Measurements from ENCODE around the gene KCNK7. TPM values are rescaled to one million over a fixed set of nuclear protein-coding genes. Genes with fewer than 3 reads are reported as not detected.

Gene KCNK7
- total RNA-seq, 4 donors from 2014 or later: 32.6 to 183 (median 144) TPM

DNA sequence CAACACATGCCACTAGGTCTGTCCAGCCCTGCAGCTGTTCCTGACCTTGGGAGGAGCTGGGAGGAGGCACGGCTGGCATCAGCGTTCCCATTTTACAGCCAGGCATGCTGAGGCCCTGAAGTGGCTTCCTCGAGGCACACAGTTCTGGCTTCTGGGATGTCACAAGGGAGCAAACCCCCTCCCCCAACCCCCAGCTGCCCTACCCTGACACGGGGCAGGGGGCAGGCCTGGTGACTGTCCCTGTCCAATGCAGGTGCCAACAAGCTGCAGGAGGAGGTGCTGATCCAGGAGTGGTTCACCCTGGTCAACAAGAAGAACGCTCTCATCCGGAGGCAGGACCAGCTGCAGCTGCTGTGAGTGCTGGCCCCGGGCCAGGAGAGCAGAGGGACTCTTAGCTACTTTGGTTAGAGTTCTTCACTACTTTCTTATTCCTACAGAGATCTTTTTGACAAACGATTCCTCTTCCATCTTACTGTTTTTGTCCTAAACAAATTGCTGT lies 5.3 kb downstream of the KCNK7 start:
- TF ChIP-seq, protein P1, sequence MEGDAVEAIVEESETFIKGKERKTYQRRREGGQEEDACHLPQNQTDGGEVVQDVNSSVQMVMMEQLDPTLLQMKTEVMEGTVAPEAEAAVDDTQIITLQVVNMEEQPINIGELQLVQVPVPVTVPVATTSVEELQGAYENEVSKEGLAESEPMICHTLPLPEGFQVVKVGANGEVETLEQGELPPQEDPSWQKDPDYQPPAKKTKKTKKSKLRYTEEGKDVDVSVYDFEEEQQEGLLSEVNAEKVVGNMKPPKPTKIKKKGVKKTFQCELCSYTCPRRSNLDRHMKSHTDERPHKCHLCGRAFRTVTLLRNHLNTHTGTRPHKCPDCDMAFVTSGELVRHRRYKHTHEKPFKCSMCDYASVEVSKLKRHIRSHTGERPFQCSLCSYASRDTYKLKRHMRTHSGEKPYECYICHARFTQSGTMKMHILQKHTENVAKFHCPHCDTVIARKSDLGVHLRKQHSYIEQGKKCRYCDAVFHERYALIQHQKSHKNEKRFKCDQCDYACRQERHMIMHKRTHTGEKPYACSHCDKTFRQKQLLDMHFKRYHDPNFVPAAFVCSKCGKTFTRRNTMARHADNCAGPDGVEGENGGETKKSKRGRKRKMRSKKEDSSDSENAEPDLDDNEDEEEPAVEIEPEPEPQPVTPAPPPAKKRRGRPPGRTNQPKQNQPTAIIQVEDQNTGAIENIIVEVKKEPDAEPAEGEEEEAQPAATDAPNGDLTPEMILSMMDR (IDR thresholded peaks at IDR 0.05): no peak
- TF ChIP-seq EP300 (IDR thresholded peaks at IDR 0.05) (no peak), POLR2A (IDR thresholded peaks at IDR 0.05) (no peak), POLR2AphosphoS5 (IDR thresholded peaks at IDR 0.05) (no peak)
- WGBS: 50% methylated on average over 5 of the region's 8 CpGs
- no peak for DNase-seq (ENCODE audit: low spot score in 2 of 2)
- H3K36me3 ChIP-seq: peaks cover 23% of the 10 kb centered on the region
- no peak overlapping the region for H3K4me3 ChIP-seq
- H3K27ac ChIP-seq: no peak overlapping the region
- H3K27me3 ChIP-seq: no peaks in the 10 kb centered on the region
- peaks cover 86% of the 10 kb centered on the region for H3K4me1 ChIP-seq
- no peaks in the 10 kb centered on the region for H3K9me3 ChIP-seq

DNA sequence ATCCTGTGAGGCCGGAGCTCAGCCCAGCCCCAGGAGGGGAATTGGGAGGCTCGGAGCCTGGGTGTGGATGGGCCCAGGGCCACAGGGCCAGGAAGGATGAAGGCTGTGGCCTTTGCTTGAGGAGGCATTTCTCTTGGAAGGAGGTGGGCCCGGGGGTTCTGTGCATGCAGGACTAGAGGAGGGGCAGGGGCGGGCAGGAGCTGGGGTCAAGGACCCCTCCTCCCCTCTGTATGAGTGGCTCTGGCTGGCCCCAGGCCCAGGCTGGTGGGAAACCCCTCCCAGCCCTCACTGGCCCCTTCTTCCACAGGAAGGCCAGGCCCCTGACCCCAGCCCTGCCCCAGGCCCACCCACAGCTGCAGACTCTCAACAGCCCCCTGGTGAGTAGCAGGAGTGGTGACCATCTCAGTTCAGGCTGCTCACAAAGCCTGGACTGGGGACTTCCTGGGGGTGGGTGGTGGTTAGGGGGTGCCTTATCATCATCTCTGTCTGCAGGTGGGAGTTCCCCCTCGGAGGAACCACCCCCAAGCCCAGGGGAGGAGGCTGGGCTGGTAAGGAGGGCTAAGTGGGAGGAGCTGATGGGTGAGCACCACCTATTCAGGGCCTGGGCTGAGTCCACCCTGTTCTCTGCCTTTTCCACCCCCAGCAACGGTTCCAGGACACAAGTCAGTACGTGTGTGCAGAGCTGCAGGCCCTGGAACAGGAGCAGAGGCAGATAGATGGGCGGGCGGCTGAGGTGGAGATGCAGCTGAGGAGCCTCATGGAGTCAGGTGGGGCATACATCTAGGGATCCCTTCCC lies 6.0 kb downstream of the KCNK7 start:
- no peak for TF ChIP-seq POLR2A (IDR thresholded peaks at IDR 0.05)
- TF ChIP-seq, protein P1 (IDR thresholded peaks at IDR 0.05): no peak
- TF ChIP-seq EP300 (IDR thresholded peaks at IDR 0.05): no peak
- TF ChIP-seq POLR2AphosphoS5 (IDR thresholded peaks at IDR 0.05): no peak
- Histone ChIP-seq H3K27me3 (no peaks in the 10 kb centered on the region), H3K36me3 (peaks cover 23% of the 10 kb centered on the region), H3K4me3 (no peak overlapping the region), H3K9me3 (no peaks in the 10 kb centered on the region), H3K27ac (no peak overlapping the region), H3K4me1 (peaks cover 85% of the 10 kb centered on the region)
- no peak for DNase-seq (ENCODE audit: low spot score in 2 of 2)
- 66% methylated on average over 7 of the region's 9 CpGs for WGBS

DNA sequence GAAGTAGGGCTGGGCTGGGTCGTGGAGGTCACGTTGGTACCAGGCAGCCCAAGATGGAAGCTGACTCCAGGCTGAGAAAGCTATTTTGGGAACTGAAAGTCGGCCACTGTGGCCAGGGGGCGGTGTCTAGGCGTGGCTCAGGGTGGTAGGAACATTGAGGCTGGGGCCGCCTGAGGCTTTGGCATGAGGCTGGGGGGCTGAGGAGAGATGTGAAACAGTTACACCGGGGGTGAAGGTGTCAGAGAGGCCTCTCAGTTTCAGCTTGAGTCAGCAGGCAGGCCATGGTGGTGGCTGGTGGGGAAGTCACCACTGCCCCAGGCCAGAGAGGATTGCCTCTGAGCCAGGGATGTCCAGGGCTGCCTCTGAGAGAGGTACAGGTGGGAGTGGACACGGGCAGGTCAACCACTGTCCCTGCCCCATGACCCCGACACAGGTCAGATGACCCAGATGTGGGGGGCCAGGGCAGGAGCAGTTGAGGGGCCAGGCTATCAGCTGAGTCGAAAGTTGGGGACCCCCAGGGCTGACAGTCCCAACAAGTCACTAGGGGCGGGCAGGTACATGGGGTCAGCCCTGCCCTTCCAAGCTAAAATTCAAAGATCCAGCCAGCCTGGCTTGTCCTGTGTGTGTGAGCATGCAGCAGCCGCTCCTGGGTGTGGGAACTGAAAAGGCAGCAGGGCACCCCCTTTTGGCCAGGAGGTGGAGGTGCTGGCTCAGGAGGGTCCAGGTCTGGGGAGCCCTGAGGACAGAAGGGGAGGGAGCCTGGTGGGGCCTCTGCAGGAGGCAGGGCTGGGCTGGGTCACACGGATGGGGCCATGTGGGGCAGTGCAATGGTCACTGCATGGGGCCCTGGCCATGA lies 7.2 kb downstream of the KCNK7 start:
- peak overlapping the region; percentile 39 for H3K27ac ChIP-seq
- no peaks in the 10 kb centered on the region for H3K27me3 ChIP-seq
- WGBS: 39% methylated on average over 5 of the region's 13 CpGs
- peaks cover 23% of the 10 kb centered on the region for H3K36me3 ChIP-seq
- H3K4me1 ChIP-seq: peaks cover 74% of the 10 kb centered on the region
- no peak overlapping the region for H3K4me3 ChIP-seq
- TF ChIP-seq POLR2A (IDR thresholded peaks at IDR 0.05) (no peak), POLR2AphosphoS5 (IDR thresholded peaks at IDR 0.05) (no peak), EP300 (IDR thresholded peaks at IDR 0.05) (no peak)
- TF ChIP-seq, protein P1 (IDR thresholded peaks at IDR 0.05): peak; percentile 37 to 59
- no peak for DNase-seq (ENCODE audit: low spot score in 2 of 2)
- no peaks in the 10 kb centered on the region for H3K9me3 ChIP-seq

- H3K36me3 ChIP-seq: peaks cover 18% of the 10 kb centered on the region
- H3K4me1 ChIP-seq: peaks cover 57% of the 10 kb centered on the region
- DNase-seq (ENCODE audit: low spot score in 2 of 2): no peak
- no peak overlapping the region for H3K4me3 ChIP-seq
- H3K9me3 ChIP-seq: no peaks in the 10 kb centered on the region
- H3K27ac ChIP-seq: no peak overlapping the region
- no peaks in the 10 kb centered on the region for H3K27me3 ChIP-seq
- TF ChIP-seq, protein P1 (IDR thresholded peaks at IDR 0.05): no peak
- TF ChIP-seq EP300 (IDR thresholded peaks at IDR 0.05) (no peak), POLR2A (IDR thresholded peaks at IDR 0.05) (no peak), POLR2AphosphoS5 (IDR thresholded peaks at IDR 0.05) (no peak)
- WGBS: 70% methylated on average over 2 of the region's 2 CpGs
Measured at GRCh38 chr11:65586676-65587075, 8.9 kb downstream of the KCNK7 start.

DNA sequence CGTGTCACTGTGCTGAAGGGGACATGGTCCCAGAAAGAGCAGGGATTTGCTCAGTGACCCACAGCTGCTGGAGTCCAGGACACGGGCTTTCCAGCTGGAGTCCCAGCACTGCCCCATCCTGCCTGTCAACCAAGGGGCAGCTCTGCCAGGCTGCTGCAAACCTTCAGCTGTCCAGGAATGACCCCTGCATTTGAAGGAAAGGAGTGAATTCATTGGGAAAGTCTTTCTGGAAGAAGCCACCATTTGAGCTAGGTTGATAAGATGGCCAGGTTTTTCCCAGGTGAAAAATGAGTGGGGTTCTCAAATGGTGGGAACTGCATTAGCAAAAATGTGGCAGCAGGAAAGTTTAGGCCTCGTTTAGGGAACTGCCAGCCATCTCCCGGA lies 9.4 kb downstream of the KCNK7 start:
- no peaks in the 10 kb centered on the region for H3K27me3 ChIP-seq
- WGBS: 81% methylated on average over 3 of the region's 4 CpGs
- TF ChIP-seq POLR2A (IDR thresholded peaks at IDR 0.05) (no peak), EP300 (IDR thresholded peaks at IDR 0.05) (no peak), POLR2AphosphoS5 (IDR thresholded peaks at IDR 0.05) (no peak)
- TF ChIP-seq, protein P1 (IDR thresholded peaks at IDR 0.05): no peak
- H3K27ac ChIP-seq: no peak overlapping the region
- DNase-seq (ENCODE audit: low spot score in 2 of 2): no peak
- H3K4me3 ChIP-seq: no peak overlapping the region
- no peaks in the 10 kb centered on the region for H3K9me3 ChIP-seq
- H3K36me3 ChIP-seq: peaks cover 18% of the 10 kb centered on the region
- H3K4me1 ChIP-seq: peaks cover 55% of the 10 kb centered on the region
